HG03175 (cell line): ENCODE data around the gene NFIX.

Experiments
- ATAC-seq: cut with Tn5 transposase; IDR thresholded peaks from one replicate; pipeline ENCODE4 v1.9.1; 2021; ENCODE audit warnings: mild to moderate bottlenecking, moderate library complexity; ENCODE audit not compliant: unreplicated experiment

Gene NFIX

GRCh38 chr19:13120031-13120430 is 124.8 kb downstream of the NFIX start:
- ATAC-seq: no peak

DNA sequence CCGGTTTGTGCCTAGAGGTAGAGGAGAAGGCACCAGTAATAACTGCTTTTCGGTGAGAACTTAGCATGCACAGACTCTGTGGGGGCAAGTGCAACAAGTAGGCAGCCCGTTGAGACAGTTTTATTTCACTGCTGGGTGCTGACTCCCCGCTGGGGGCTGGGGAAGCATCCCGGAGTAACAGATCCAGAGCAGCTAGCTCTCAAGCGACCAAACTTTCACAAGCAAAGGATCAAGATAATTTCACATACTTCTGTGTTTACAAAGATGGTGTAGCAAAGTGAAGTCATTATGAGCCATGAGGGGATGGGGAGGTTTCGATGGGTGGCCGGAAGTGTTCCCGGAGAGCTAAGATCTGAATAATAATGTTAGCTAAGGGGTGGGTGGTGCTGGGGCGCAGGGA is 125.5 kb downstream of the NFIX start:
- no peak for ATAC-seq

GRCh38 chr19:13121551-13122274 is 126.4 kb downstream of the NFIX start:
- ATAC-seq: no peak

DNA sequence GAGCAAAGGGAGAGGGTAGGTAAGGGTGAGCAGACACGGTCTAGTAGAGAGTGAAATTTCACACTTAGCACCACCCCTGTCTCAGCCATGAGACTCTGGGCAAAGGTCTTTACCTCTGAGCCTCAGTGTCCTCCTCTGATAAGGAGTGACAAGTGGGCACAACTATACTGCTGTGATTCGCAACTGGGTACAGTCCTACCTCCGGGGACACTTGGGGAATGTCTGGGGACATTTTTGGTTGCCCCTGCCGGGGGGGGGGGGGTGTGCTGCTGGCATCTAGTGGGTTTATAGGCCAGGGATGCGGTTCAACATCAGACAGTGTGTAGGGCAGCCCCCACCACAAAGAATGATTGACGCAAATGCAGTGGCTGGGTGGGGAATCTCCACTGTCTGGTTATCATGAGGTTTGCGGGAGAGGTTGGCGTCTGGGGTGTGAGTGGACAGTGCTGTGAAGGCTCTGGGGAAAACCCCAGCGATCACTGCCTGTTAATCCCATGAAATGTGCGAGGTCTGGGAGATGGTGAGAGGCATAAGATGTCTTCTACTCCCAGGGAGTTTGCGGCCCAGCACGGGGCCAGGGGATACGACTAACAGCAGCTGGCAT is 127.1 kb downstream of the NFIX start:
- ATAC-seq: no peak

DNA sequence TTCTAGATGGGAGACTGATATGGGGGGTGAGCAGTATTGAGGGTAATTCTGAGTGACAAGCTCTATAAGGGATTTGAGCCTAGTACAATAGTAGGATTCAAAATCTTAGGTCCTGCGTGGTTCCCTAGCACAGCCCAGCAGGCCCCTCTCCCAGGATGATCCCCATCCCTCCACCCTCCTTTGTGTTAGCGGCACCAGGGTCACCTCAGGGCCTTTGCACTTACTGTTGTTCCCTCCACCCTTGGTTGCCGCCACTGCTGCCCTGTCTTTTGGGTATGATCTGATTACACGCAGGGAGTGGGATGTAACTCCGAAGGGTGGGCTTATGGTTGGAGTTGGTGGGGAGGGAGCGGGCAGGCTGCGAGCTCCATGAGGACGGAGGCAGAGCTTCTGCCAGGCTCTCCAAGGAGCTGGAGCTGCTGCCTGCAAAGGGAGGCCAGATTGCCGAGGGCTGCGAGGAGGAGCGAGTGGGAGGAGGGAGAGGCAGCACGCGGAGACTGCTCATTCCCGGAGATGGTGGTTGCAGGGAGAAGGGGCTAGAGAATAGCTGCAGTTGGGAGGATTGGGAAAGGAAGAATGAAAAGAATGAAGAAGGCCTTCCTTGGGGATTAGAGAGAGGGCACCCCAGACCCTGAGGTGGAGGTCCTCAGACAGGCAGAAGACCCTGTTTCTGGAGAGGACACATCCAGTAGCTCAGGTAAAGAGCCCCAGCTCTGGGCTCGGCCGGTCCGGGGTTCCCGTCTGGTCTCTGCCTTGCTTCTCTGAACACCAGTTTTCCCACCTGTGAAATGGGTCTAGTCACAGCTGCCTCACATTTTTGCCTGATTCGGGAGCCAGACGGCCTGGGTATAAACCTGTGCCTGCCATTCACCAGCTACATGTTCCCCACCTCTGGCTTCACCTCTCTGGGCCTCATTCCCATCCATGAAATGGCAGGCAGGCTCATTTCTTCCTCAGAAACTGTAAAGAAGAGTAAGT is 128.0 kb downstream of the NFIX start:
- ATAC-seq: no peak

- ATAC-seq: no peak
Observed at GRCh38 chr19:13127051-13127450, 131.8 kb downstream of the NFIX start.

- ATAC-seq: no peak
Observed at GRCh38 chr19:13127811-13128575, 132.7 kb downstream of the NFIX start.

GRCh38 chr19:13128583-13128982 is 133.3 kb downstream of the NFIX start:
- ATAC-seq: no peak

DNA sequence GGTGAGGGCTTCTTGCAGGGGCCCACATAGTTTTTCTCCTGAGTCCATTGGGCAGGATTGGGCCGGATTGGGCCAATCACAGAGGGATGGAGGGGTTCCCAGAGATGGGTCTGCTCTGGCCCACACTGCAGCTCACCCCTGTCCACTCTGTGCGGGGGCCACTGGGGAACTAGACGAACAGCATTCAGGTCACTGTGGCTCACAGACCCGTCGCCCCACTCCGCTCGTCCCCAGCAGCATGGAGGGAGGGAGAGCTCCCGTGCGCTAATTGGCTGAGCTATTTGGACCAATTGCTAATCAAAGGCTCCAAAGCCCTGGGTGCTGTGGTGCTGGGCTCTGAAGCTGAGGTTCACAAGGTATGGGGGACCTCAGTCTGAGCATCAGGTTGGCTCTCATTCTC is 134.1 kb downstream of the NFIX start:
- no peak for ATAC-seq

GRCh38 chr19:13130886-13131490 is 135.7 kb downstream of the NFIX start:
- ATAC-seq: no peak

GRCh38 chr19:13132471-13133180 is 137.4 kb downstream of the NFIX start:
- ATAC-seq: no peak

DNA sequence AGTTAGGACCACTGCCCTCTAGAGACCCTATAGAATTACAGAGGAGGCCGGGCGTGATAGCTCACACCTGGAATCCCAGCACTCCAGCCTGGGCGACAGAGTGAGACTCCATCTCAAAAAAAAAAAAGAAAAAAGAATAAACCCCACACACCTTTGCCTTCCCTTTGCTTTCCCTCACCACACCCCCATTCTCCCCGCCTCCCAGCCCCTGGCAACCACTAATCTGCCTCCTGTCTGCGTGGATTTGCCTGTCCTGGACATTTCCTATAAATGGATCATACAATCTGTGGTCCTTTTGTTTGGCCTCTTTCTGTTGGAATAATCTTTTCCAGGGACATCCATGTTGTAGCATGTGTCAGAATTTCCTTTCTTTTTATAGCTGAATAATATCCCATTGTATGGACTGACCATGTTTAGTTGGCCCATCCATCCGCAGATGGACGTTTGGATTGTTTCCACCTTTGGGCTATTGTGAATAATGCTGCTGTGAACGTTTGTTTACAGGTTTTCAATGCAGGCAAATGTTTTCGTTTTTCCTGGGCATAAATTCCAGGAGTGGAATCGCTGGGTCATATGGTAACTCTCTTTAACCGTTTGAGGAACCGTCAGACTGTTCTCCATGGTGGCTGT is 138.1 kb downstream of the NFIX start:
- ATAC-seq: no peak

DNA sequence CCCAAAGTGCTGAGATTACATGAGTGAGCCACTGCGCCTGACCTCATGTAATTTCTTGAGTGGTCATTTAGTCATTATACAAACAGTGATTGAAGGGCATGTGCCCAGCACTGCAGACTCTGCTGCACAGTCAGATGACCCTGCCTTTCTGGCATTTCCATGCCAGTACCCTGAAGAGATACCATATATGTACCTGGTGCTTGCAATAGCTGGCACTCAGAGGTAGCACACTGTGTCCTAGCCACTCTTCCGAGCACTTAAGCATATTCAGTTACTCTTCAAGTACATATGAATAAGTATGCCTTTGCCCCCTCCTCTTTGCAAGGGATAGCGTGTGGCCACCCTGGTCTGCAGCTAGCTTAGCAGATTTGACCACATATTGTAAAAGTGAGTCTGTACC is 139.4 kb downstream of the NFIX start:
- ATAC-seq: no peak

- ATAC-seq: no peak
Observed at GRCh38 chr19:13135068-13136062, 140.1 kb downstream of the NFIX start.

GRCh38 chr19:13137290-13137794 is 142.1 kb downstream of the NFIX start:
- ATAC-seq: no peak

DNA sequence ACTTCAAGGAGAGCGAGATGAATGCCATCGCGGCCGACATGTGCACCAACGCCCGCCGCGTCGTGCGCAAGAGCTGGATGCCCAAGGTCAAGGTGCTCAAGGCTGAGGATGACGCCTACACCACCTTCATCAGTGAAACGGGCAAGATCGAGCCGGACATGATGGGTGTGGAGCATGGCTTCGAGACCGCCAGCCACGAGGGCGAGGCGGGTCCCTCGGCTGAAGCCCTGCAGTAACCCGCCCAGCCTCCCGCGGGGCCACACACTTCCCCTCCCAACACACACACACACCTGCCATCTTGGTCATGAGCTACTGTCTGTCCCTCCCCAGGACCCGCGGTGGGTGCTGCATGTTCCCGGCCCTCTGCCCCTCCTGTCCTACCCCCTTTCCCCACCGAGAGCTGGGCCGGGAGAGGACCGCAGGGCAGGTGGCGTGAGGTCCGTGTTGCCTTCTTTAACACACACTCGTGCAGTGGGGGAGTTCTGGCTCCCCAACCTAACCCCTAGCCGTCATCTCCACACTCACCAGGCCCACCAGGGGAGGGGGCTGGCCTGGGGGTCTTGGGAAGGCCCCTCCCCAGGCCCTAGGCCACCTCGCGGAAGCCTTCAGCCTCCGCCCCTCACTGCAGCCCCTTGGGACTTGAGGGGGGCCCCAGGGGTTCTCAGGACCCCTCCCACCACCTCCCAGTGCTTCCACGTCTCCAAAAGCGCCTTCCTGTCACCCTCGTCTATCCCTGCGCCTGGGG is 143.1 kb downstream of the NFIX start:
- no peak for ATAC-seq

DNA sequence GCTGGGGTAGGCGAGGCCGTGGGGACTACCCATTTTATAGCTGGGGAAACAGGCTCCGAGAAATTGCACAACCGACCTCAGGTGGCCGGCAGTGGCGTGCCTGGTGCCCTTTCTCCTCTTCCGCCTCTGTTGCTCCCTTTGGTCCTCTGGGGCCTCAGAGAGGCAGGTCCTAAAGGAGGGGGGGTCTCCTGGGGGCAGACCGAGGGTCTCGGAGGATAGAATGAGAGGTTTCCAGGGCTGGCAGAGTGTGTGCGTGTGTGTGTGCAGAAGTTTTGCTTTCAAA is 143.6 kb downstream of the NFIX start:
- ATAC-seq: no peak
